SKM-1 treated with dmso at 0.1 percent for 144 hours (cell line): Measurements from ENCODE around the gene EIF4H.
"Not testable (repeated sequence)": the region's sequence is repeated elsewhere in the genome, so short reads cannot be mapped to it uniquely, and the experiment has no call there.

Experiments used
- DNase-seq: peaks from one replicate; lab custom pipeline; 2025; ENCODE audit not compliant: unreplicated experiment; lab: John Stamatoyannopoulos, UW

The EIF4H gene

DNA sequence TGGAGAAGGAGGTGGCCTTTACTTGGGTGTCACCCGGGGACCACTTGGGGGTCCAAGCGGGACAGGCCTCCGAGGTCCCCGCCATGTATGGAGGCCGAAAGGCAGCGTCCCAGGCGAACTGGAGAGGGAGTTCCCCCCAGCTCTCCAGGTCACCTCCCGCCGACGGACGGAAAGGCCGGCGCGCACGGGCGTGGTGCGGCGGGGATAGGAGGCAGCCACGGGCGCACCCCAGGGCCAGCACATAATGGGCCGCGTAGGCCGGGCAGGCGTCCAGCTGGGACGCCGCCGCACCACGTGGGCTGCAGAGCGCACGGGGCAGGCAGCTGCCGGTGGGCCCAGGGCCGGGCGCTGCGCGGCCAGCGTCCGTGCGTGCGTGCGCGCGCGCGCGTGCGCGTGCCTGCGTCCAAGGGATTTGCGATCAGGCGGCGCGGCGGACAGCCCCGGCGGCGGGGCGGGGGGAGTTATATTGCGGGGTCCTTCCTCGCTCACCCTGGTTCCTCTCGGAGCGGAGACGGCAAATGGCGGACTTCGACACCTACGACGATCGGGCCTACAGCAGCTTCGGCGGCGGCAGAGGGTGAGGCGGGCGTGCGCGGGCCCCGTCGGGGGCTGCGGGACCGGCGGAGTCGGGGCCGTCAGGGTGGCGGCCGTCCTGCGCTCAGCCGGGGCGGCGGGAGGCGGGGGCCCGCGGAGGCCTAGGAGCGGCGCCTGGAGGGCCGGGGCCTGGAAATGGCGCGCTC is at the start of gene EIF4H:
TSS of gene EIF4H (plus strand) at position 491 of the 740 bp plus-strand sequence. CDS start at position 519, 28 bp downstream.
- DNase-seq = peak; percentile 87

- no peak for DNase-seq
Observed at GRCh38 chr7:74126220-74126880, 47.8 kb upstream of the EIF4H start.

GRCh38 chr7:74129887-74130286 is 44.3 kb upstream of the EIF4H start:
- DNase-seq = no peak

DNA sequence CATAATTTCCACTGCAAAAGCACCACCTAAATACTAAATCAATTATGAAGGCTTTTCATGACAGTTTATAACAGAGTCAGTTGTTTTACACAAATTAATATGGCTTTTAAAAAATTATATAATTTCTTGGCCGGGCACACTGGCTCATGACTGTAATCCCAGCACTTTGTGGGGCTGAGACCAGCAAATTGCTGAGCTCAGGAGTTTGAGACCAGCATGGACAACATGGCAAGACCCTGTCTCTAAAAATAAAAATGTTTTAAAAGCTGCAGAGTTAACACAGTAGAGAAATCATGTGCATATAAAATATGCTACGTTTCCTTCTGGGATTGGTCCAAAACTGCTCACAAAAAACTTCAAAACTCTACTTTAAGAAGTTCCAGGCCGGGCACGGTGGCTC is 43.6 kb upstream of the EIF4H start:
- DNase-seq = no peak

GRCh38 chr7:74134117-74134620 is 40.0 kb upstream of the EIF4H start:
- no peak for DNase-seq

- DNase-seq = no peak
Observed at GRCh38 chr7:74138334-74138867, 35.8 kb upstream of the EIF4H start.

GRCh38 chr7:74138945-74139843 is 35.0 kb upstream of the EIF4H start:
- no peak for DNase-seq

- DNase-seq = no peak
Observed at GRCh38 chr7:74141705-74142104, 32.5 kb upstream of the EIF4H start.

- no peak for DNase-seq
Observed at GRCh38 chr7:74143383-74143782, 30.8 kb upstream of the EIF4H start.

DNA sequence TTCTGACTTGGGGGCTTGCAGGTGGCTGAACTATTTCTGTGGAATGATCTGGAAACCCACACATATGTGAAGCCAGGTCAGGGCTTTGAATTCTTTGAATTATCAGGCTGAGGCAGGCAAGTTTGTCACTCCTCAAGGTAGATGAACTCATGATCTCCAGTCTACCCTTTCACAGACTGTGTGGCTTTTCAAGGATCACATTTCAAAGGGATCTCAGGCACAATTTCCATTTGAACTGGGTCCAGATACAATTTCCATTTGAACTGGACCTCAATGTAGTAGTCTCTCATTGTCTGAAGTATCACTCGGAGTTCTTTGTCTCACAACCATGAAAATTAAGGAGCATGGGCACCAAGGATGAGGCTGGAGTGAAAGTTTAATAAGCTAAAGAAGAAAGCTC is 25.7 kb upstream of the EIF4H start:
- DNase-seq = no peak

GRCh38 chr7:74149071-74149470 is 25.1 kb upstream of the EIF4H start:
- no peak for DNase-seq

DNA sequence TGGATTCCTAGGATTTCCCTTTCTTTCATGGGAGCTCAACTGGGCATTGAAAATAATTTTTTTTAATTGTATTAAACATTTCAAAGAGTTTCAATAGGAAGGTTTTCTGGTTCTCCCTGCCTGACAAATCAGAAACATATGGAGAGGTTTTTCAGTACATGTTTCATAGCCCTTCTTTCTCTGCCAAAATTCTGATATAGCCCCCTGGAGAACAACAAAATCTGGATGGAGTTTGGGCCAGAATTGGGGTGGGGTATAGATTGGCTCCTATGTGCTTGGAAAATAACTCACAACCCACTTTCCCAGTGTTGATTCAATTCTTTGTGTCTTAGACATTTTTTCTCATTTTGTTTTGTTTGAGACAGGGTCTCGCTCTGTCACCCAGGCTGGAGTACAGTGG is 24.6 kb upstream of the EIF4H start:
- no peak for DNase-seq

DNA sequence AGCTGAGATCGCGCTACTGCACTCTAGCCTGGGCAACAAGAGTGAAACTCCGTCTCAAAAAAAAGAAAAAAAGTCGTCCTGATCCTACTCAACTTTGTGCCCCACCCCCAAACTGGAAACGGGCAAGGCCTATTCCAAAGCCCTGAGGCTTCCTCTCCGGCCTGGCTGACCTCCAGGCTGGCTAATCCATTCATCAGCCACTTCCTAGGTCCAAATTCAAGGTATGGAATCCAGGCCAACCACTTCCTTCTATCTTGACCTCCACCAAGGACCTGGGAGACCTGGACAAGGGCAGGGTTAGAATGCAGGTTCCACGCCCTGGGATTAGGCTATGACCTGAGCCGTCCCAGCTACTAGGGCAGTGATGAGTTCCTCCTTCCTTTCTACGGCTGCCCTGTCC is 20.4 kb upstream of the EIF4H start:
- no peak for DNase-seq

GRCh38 chr7:74155810-74156395 is 18.3 kb upstream of the EIF4H start:
- no peak for DNase-seq

DNA sequence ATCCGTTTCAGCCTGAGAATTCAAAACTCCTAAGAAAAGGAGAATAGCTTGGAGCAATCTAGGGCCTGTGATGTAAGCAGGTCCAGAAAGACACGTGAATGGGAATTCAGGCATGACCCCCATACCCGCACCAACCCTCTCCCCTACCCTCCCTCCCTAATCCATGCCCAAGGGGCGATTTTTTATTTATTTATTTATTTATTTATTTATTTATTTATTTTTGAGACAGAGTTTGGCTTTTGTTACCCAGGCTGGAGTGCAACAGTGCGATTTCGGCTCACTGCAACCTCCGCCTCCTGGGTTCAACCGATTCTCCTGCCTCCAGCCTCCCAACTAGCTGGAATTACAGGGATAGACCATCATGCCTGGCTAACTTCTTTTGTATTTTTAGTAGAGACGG is 16.6 kb upstream of the EIF4H start:
- DNase-seq = no peak

DNA sequence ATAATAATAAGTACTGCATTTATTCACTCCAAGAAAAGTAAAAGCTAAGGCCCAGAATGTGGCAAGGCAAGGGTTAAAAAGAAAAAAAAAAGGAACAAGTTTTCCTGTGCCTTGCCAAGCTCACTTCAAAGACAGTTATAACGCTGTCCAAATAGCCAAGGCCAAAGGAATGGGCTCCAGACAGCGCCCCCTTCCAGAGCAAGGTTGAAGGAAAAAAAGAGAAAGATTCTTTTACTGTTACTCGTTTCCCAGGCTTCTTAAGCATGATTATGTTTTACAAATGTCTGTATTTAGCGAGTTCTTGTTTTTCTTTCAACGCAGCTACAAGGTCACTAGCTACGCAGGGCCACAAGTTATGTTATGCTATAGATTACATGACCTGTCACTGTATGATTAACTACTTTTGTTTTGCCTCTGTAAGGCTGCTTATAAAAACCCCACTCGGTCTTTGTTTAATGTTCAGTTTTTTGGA is 9.1 kb upstream of the EIF4H start:
- DNase-seq = peak; percentile 8

GRCh38 chr7:74165867-74166593 is 8.1 kb upstream of the EIF4H start:
- DNase-seq = no peak

DNA sequence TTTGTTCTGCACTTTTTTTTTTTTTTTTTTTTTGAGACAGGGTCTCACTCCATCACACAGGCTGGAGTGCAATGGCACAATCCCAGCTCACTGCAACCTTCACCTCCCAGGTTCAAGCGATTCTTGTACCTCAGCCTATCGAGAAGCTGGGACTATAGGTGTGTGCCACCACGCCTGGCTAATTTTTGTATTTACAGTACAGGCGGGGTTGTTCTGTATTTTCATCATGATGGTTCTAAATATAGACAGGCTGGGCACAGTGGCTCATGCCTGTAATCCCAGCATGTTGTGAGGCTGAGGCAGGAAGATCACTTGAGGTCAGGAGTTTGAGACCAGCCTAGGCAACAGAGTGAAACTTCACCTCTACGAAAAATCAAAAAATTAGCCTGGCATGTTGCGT is 6.8 kb upstream of the EIF4H start:
- DNase-seq = not testable (repeated sequence)

GRCh38 chr7:74173074-74173473 is 1.1 kb upstream of the EIF4H start:
- DNase-seq = no peak

GRCh38 chr7:74173491-74173865 is 678 bp upstream of the EIF4H start:
- no peak for DNase-seq
